NCI-H2107 treated with DMSO at 0.1 percent for 48 hours (cell line): Measurements from ENCODE around the gene LHFPL3.
"Not testable (repeated sequence)": the region's sequence is repeated elsewhere in the genome, so short reads cannot be mapped to it uniquely, and the experiment has no call there.

Source experiments
- DNase-seq: peaks from one replicate; lab custom pipeline; 2025; ENCODE audit not compliant: unreplicated experiment; lab: John Stamatoyannopoulos, UW

LHFPL3 gene

DNA sequence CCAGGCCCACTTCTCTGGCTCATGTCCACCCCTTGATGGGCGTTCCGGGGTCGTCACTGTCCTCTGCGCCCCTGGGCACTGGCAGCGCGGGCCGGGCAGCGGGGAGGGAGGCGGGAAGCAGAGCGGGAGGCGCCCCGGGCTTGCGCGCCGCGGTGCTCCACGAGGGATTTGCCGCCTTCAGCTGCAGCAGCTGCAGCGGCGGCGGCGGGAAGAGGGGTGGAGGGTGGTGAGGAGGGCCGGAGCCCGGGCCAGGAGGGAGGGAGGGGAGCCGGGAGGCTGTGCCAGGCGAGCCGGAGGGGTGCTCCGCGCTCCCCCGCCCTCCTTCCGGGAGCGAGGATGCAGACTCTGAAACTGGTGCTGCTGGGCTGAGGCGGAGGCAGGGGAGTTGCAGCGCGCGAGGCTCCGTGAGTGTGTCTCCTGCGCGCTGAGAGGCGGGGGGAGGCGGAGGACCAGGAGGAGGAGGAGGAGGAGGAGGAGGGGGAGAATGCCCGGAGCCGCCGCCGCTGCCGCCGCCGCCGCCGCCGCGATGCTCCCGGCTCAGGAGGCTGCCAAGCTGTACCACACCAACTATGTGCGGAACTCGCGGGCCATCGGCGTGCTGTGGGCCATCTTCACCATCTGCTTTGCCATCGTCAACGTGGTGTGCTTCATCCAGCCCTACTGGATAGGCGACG, at the start of gene LHFPL3:
Gene LHFPL3, plus strand, starts transcription at position 308 of the 674 bp plus-strand sequence.
- peak; percentile 19 for DNase-seq

DNA sequence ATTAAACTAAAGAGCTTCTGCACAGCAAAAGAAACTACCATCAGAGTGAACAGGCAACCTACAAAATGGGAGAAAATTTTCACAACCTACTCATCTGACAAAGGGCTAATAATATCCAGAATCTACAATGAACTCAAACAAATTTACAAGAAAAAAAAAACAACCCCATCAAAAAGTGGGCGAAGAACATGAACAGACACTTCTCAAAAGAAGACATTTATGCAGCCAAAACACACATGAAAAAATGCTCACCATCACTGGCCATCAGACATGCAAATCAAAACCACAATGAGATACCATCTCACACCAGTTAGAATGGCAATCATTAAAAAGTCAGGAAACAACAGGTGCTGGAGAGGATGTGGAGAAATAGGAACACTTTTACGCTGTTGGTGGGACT, 46.7 kb upstream of the LHFPL3 start:
- DNase-seq = not testable (repeated sequence)

DNA sequence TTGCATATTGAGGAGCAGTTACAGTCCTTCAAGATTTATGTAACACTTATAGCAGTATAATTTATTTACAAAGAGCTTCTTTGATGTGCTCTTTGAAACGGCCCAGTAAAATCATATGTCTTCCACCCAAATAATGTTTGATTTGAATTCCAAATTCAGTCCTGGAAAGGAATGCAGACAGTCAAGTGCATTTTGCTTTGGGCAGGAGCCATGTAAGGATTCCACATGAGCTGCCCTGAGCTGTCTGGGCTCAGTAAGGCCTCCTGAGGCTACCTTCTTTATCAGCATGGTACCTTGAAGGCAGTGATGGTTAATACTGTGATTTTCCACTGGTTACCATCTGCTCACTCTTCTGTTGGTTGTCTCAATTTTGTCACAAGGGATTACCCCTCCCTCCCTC, 41.6 kb upstream of the LHFPL3 start:
- no peak for DNase-seq

DNA sequence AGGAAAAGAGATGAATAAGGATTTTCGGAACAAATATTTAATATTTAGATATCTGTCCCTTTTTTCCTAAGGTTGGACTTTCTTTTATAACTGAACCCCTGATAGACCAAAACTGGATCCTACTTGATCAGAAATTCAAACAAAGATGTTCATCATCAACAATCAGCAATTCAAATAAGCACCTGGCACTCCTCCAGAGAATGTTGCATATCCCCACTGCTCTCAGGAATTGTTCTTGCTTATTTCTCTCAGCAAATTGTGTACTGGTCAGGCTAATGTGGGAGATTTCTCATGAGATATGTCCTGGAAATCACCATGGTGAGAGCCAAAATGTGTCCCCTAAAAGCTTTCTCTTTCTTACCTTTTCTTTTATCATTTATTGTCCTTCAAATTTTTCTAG, 40.3 kb upstream of the LHFPL3 start:
- no peak for DNase-seq

DNA sequence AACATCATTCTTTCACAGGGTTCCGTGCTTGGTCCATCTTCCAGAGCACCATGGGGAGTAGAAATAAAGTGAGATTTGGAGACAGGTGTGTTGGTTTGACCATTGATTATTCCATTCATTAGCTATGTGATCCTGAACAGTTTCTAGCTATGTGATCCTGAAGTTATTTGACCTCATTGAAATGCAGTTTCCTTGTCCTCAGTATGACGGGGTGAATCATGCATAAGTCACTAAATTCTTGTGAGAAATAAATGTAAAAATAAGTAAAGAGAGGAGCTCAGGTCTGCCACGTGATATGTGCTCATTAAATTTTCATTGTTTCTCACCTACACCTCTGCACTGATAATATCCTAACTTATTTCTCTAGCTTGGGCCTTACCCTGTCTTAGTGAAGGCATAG, 34.1 kb upstream of the LHFPL3 start:
- no peak for DNase-seq

DNA sequence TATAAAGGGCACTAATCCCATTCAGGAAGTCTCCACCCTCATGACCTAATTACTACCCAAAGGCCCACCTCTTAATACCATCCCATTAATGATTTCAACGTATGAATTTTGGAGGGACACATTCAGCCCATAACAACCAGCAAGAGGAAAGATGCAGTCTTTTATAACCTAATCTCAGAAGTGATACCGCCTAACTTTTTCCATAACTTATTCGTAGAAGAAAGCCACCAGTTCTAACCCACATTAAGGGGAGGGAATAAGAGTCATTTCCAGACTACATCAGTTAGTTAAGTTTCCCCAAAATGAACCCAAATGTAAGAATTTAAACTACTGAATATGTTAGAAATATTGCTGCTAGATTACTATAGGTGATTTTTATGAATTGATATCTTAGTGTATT, 32.1 kb upstream of the LHFPL3 start:
- no peak for DNase-seq

DNA sequence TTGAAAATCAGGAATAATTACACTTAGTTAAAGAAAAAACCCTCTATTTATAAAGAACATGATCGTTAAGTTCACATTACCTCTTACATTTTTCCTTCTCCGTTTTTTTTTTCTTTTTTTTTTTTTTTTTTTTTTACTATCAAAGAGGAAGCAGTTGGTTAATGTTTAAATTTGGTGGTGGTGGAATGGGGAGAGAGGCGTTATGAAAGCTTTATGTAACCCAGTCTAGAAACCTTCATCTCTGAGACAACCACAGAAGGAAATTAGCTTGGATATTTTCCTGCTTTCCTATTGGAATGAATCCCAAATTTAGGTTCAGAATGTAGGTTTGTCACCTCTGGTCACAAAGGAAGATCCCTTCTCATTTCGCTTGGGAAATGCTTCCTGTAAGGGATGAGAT, 31.5 kb upstream of the LHFPL3 start:
- no peak for DNase-seq

DNA sequence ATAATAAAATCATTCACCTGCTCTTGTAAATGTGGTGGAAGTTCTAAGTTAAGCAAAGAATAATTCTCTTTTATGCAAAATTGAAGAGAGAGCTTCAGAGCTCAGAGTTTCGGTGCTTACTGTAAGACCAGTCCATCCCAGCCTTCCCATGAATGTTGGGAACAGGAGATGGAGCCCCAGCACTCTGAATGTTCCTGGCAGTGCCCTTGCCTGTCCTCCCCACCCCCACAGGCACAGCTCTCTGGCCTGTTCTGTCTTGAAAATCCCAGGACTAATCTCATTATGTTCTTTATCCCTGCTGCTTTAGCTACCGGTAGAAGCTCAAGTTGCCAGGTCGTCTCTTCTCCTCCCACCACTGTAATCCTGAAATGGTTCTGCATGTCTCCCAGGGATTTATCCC, 29.1 kb upstream of the LHFPL3 start:
- DNase-seq = no peak

DNA sequence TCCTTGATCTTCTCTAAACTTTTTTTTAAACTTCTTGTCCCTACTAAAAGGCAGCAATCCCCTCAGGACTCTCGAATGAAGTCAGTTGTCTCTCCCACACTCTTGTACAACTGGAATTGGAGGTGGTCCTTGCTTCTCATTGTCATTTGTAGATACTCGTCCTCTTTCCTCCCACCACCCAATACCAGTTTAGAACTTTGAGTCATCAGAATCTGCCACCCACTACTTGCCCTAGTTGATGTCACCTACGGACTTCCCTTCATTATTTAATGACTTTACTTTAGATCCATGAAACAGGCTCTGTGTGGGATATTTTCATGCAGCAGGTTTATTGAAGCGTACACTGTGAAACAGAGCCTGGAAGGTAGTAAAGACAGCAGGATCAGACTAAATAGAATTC, 28.6 kb upstream of the LHFPL3 start:
- DNase-seq = no peak

DNA sequence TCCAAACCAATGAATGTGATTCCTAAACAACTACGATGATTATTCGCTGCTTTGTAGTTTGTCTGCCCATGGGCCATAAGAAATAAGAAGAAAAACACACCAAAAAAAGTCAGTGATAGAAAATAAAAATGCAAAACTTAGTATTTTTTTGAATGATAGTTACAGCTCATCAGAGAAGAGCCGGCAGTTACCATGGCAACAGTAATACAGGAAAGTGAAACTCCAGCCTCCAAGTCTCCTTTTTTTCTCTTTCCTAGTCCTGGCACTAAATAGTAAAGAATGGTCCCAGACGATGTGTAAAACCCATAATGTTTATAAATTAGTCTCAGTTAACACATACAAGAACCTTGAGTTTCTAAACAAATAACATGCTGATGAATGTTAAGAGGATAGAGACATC, 21.6 kb upstream of the LHFPL3 start:
- no peak for DNase-seq

DNA sequence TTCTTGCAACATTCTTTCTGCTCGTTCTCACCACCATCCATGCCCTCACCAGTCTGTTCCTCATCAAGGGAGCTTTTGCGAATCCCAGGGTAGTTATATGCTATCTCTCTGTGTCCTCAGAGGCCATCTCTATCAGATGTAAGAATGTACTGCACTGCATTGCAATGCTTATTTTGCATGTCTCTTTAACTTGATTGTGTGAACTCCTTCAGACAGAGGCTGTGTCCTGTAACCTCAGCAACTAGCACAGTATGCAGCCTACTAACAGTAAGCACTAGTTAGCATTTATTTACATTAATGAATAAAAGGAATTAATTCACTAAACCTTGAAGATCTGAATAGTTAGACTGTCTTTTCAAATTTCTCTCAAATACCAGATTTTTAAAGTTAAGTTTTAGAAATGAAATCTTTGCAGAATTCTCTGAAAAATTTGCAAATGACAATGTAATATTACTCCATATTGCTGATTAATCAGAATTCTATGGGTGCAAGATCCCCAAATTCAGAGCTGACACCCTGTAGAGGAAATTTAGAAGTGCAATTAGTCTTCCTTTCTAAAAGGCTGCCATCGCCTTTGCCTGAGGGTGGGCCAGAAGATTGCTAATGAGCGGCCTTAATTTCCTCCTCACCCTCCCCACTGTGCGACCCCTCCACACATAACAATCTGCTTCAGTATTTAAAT, 10.3 kb upstream of the LHFPL3 start:
- no peak for DNase-seq

DNA sequence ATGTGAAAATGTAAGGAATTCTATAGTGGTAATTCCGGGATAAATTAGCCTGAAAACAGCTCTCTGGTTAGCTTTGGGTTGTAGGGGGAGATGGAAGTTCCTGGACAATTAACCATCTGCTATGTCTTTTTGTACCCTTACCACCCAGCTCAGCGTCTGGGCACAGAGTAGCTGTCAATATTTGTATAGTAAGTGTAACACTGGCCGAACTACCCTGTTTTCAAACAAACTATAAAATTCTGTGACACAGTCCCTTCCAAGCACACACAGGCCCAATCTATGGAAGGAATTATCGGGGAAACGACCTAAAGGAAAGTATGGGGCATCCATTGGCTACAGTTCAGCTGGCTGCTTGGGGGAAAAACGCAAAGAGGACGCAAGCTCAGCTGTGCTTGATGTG, 869 bp upstream of the LHFPL3 start:
- DNase-seq = no peak

DNA sequence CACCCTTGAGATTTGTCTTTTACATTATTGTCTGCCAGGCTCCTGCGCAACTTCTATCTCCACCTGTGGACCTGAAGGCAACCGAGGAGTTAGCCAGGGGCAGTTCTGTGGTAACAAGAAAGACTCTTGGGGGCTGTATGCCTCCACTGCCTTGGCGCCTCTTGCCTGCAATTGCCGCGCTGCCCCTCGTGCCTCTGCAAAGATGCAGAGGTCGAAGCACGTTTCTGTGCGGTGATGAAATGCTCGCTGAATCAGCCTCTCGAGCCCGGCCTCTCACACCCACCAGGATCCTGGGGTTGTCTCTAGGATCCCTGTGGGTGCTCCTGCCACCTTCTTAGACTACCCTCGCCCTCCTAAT, 486 bp upstream of the LHFPL3 start:
- DNase-seq = no peak

DNA sequence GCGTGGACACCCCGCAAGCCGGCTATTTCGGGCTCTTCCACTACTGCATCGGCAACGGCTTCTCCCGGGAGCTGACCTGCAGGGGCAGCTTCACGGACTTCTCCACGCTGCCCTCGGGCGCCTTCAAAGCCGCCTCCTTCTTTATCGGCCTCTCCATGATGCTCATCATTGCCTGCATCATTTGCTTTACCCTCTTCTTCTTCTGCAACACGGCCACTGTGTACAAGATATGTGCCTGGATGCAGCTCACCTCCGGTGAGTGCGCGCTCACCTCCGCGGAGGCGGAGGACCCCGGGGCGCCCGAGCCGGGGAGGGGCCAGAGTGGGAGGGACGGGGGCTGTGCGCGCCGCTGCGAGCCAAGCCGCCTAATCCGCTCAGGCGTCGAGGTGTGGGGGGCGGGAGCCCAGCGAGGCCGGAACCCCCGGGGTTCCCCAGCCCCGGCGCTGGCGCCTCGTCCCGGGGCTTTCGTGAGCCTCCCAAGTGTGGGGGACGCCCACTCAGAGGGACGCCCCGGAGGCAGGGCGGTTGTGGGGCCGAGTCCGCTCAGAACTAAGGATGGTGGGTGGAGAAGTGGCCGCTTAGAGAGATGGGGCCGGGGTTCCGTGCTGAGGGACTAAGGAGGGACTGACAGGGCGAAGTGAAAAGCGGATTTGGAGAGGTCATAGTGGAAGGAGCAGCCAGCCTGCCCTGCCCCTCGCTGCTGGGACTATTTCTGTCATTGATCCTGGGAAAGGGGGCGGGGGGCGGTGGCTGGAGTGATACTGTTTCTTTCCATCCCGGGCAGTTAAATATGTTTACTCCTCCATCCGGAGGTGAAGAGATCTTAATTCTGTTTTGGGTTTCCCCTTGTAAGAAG, 795 bp downstream of the LHFPL3 start:
- DNase-seq = no peak

DNA sequence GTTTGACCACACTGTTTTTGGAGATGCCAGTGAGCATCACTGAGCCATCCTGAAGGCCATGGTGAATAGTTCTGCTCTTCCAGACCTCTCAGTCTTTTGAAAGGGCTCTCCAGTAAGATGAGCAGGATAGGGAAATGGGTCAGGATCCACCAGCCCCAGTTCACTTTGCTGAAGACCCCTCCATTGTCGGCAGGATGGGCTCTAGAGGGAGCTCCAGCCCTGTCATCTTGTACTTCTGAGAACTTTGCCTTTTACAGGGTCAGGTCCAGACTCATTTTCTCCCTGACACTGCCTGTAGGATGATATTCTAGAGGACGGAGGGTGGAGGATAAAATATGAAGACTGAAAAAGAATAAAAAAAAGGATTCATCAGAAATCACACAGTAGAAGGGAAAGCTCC, 13.1 kb downstream of the LHFPL3 start:
- peak; percentile 17 for DNase-seq

DNA sequence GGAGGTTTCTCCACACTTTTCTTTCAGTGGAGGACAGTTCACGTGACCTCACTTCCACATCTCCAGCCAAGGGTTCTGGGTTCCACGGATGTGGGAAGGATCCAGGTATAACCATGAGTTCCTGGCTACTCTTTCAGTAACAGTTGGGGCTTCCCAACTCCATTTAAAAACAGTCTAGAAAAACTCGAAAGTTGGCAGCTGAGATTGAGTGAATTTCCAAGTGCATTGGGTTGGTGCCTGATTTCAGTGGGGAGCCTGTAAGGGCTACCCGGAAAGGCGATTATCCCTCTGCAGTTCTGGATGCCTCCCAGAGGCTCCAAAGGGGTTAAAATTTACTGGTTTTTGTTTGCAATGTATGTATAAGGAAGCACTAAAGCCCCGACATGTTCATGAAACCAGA, 24.3 kb downstream of the LHFPL3 start:
- no peak for DNase-seq

DNA sequence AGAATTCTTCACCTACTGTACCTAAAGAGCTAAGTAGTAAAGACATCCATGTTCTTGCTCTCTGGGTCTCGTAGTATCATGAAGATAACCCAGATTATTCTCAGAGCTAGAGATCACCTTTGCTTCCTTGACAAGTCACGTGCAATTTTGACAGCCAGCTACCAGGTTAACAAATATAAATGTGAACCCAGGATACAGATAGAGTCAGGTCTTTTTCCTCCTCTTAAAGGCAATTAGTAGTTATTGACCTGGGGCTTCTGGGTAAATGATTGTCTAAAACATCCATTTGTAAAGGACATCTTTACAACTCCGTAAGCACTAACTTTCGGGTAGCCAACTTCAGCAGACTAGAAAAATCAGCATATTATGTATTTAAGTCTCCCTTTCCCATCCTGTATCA, 28.8 kb downstream of the LHFPL3 start:
- no peak for DNase-seq

DNA sequence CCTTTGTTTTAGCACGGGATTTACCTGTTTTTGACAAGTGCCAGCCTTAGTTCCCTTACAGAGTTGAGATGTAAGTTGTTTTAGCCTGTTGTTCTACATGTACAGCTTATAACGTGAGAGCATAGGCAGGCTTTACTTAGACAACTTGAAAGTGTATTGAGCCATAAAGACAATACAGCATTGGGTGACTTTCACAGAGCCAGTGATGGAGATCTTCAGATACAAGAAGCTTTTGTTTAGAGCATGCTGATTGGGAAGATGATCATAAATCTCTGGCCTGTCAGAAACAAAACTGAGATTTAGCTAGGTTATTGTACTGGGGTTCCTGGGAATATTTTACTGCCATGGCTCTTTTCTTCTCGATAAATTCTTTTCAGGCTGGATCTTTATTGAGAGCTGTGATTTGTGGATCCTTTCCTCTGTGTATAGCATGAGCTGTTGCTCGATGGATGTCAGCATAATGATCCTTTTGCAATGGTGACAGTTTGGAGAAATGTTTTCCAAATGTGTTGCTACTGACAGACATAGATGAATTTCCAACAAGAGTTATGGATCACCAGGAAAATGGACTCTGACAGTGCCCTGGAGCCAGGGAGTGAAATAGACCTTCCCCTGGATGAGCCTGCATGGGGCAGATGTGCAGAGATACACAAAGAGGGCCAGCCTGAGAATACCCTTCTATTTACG, 30.2 kb downstream of the LHFPL3 start:
- DNase-seq = no peak

DNA sequence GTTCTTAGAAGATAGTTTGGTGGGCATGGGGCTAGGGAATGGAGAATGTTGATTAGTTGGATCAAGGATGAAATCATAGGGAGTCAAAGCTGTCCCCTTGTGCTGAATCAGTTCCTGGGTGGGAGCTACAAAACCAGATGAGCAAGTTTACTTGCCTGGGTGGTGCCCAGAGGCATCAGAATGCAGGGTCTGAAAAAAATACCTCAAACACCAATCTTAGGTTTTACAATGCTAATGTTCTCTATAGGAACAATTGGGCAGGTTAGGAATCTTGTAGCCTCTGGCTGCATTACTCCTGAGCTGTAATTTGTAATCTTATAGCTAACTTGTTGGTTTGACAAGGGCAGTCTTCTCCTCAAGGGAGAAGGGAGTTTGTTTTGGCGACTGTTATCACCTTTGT, 34.4 kb downstream of the LHFPL3 start:
- DNase-seq = no peak

DNA sequence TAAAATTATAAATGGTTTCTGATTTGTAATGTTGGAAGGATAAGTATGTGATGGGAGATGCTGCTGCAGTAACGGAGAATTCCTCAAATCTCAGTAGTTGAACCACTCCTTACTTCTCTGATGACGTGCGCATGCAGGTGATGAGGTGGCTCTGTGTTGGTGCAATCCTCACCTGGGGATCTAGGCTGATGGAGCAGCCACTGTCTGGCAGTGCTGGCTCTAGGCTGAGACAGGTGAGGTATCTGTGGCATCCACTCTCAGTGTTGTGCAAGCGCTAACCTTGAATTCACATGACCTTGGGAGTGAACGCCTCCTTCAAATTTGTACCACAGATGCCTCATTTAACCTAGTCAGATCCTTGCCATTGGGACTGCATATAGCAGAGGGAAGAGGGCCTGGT, 35.0 kb downstream of the LHFPL3 start:
- DNase-seq = no peak

DNA sequence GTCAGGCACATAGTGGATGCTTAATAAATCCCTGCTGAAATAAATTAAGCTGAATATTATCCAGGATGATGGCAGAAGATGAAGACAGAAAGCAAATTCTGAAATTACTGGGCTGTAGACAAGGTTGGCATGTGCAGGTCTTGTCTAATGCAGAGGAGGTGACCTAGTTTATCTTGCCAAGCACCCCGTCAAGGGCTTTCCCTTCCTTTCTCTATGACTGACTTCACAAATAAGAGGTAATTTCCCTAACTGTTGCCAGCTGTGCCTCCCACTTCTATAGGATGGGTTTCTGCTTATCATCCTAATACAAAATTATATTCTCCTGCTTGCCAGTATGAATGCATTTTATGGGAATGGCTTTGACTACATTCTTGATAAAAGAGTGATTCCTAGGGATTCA, 38.0 kb downstream of the LHFPL3 start:
- DNase-seq = no peak

DNA sequence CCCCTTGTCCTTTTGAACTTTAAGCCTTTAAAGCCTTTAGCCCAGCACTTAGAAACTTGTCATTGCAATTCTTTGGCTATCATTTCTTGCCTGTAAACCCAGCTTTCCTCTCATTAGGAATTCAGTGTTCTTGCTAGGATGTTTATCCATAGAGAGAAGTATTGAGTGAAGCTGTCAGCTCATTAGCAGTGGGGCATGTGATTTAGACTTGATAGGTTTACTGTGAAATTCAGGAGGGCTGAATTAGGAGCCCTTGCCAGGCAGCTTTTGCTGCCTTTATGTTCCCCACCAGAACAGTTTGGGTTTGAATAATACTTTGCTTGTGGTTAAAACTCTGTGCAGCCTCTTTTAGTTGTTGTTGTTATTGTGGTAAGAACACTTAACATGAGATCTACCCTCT, 39.5 kb downstream of the LHFPL3 start:
- DNase-seq = peak; percentile 49
